ENCODE data around the gene ATP2A3. TPM values are rescaled to one million over a fixed set of nuclear protein-coding genes. Genes with fewer than 3 reads are reported as not detected.
A peak's percentile ranks its signal among the peaks of the same experiment; 100 is the strongest.

ATP2A3 gene
- total RNA-seq, 1 donor from 2014 or later = 541 TPM

- ATAC-seq (ENCODE audit: low read depth) = peak; percentile 88
- peak; percentile 93 for DNase-seq
- Mint-ChIP-seq H3K36me3 (ENCODE audit: low read depth) (no peaks in the 10 kb centered on the region), H3K4me1 (peaks cover 38% of the 10 kb centered on the region), H3K9me3 (no peaks in the 10 kb centered on the region), H3K4me3 (peak within 1 kb of the TSS; percentile 81), H3K27me3 (no peaks in the 10 kb centered on the region), H3K27ac (peak within 1 kb of the TSS; percentile 77)
- ChIA-PET CTCF (interaction anchor here (1.0 to 1.9 kb wide), 3 partner anchors 14 to 155 kb away, joined by 3 to 5 read pairs (median 4); partner anchors contain the start of gene P2RX1), POLR2A (interaction anchor here (1.2 to 3.2 kb wide), 6 partner anchors 11 to 70 kb away, joined by 3 to 43 read pairs (median 6); partner anchors contain the start of genes NCBP3 and P2RX1)
- no peak for TF ChIP-seq CTCF (IDR thresholded peaks at IDR 0.05)
- intact Hi-C loops (cut with micrococcal nuclease) = loop anchor here (1.0 kb wide), 4 partner anchors 11 to 70 kb away; partner anchors contain the start of gene NCBP3
Measured at GRCh38 chr17:3893003-3893719, 71.1 kb downstream of the ATP2A3 start, which contains the start of gene CAMKK1. Gene CAMKK1 (minus strand): TSS chr17:3893053. CDS start chr17:3885687, 7,366 bp downstream.

- Mint-ChIP-seq H3K4me3 (peak overlapping the region; percentile 75), H3K4me1 (peaks cover 43% of the 10 kb centered on the region), H3K27ac (peak overlapping the region; percentile 42), H3K27me3 (no peaks in the 10 kb centered on the region), H3K36me3 (ENCODE audit: low read depth) (no peaks in the 10 kb centered on the region), H3K9me3 (no peaks in the 10 kb centered on the region)
- ATAC-seq (ENCODE audit: low read depth) = peak; percentile 15
- POLR2A ChIA-PET = interaction anchor here (0.6 to 3.2 kb wide), 7 partner anchors 12 to 72 kb away, joined by 3 to 43 read pairs (median 7); partner anchors contain the start of genes ATP2A3, NCBP3 and P2RX1
- DNase-seq = peak; percentile 55
- no peak for TF ChIP-seq CTCF (IDR thresholded peaks at IDR 0.05)
- CTCF ChIA-PET = interaction anchor here (1.4 to 2.8 kb wide), 2 partner anchors 24 to 46 kb away, joined by 4 to 7 read pairs; partner anchors contain the start of genes NCBP3 and P2RX1
- intact Hi-C loops (cut with micrococcal nuclease) = no loop called here
Measured at GRCh38 chr17:3892095-3892998, 71.9 kb downstream of the ATP2A3 start.

- ChIA-PET POLR2A (interaction anchor here (2.7 kb wide), 1 partner anchor 23 kb away, joined by 13 read pairs; no protein-coding TSS in a partner anchor), CTCF (interaction anchor here (2.0 to 2.8 kb wide), 2 partner anchors 28 to 45 kb away, joined by 4 to 7 read pairs; partner anchors contain the start of gene NCBP3)
- no peak overlapping the region for H3K27ac Mint-ChIP-seq
- ATAC-seq (ENCODE audit: low read depth) = no peak
- H3K36me3 Mint-ChIP-seq (ENCODE audit: low read depth) = no peaks in the 10 kb centered on the region
- peaks cover 50% of the 10 kb centered on the region for H3K4me1 Mint-ChIP-seq
- H3K27me3 Mint-ChIP-seq = no peaks in the 10 kb centered on the region
- DNase-seq = no peak
- no peak for TF ChIP-seq CTCF (IDR thresholded peaks at IDR 0.05)
- no peaks in the 10 kb centered on the region for H3K9me3 Mint-ChIP-seq
- H3K4me3 Mint-ChIP-seq = peak overlapping the region; percentile 75
- intact Hi-C loops (cut with micrococcal nuclease) = no loop called here
Measured at GRCh38 chr17:3891626-3892094, 72.6 kb downstream of the ATP2A3 start.

GRCh38 chr17:3890878-3891219, 73.4 kb downstream of the ATP2A3 start:
- Mint-ChIP-seq H3K27ac (no peak overlapping the region), H3K36me3 (ENCODE audit: low read depth) (no peaks in the 10 kb centered on the region), H3K4me3 (peak overlapping the region; percentile 75), H3K27me3 (no peaks in the 10 kb centered on the region), H3K9me3 (no peaks in the 10 kb centered on the region), H3K4me1 (peaks cover 57% of the 10 kb centered on the region)
- DNase-seq (no peak), ATAC-seq (ENCODE audit: low read depth) (no peak)
- ChIA-PET CTCF (interaction anchor here (2.0 to 2.8 kb wide), 2 partner anchors 27 to 45 kb away, joined by 4 to 7 read pairs; partner anchors contain the start of gene NCBP3), POLR2A (interaction anchor here (0.9 to 2.7 kb wide), 6 partner anchors 11 to 44 kb away, joined by 3 to 13 read pairs (median 8); partner anchors contain the start of genes NCBP3 and P2RX1)
- no peak for TF ChIP-seq CTCF (IDR thresholded peaks at IDR 0.05)
- intact Hi-C loops (cut with micrococcal nuclease) = no loop called here
